Measurements from ENCODE around the gene SRRT.
"Not testable (repeated sequence)": the region's sequence is repeated elsewhere in the genome, so short reads cannot be mapped to it uniquely, and the experiment has no call there.

SRRT gene

DNA sequence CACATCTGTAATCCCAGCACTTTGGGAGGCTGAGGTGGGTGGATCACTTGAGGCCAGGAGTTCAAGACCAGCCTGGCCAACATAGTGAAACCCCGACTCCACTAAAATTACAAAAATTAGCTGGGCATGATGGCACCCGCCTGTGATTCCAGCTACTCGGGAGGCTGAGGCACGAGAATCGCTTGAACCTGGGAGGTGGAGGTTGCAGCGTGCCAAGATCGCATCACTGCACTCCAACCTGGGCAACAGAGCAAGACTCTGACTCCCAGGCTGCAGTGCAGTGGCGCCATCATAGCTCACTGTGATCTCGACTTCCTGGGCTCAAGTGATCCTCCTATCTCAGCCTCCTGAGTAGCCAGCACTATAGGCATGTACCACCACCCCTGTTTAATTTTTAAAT is 20.0 kb upstream of the SRRT start:
- not testable (repeated sequence) for FAIRE-seq; DNase-seq (ENCODE audit: low spot score)

DNA sequence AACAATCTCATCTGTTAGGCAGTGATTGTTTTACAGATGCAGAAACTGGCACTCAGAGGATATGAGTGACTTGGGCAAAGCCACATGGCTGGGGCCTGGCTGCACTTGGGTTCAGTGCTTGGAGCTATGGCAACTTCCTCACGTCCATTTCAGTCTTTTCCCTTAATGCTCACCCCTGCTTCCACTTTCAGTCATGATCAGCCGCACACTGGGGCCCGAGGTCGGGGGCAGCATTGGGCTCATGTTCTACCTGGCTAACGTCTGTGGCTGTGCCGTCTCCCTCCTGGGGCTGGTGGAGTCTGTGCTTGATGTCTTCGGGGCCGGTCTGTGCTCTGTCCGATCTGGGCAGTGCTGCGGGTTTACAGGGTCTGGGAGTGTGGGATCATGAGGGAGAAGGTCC is 19.4 kb upstream of the SRRT start:
- DNase-seq (ENCODE audit: low spot score) = no peak
- peak; percentile 9 for FAIRE-seq

DNA sequence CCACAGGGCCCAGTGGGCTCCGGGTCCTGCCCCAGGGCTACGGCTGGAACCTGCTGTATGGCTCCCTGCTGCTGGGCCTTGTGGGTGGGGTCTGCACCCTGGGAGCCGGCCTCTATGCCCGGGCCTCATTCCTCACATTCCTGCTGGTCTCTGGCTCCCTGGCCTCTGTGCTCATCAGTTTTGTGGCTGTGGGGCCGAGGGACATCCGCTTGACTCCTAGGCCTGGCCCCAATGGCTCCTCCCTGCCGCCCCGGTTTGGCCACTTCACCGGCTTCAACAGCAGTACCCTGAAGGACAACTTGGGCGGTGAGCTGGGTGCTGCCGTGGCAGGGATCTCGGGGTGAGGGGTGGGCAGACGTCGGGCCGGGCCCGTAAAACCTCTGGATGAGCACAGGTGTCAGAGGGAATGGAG is 18.0 kb upstream of the SRRT start:
- FAIRE-seq (no peak), DNase-seq (ENCODE audit: low spot score) (no peak)

DNA sequence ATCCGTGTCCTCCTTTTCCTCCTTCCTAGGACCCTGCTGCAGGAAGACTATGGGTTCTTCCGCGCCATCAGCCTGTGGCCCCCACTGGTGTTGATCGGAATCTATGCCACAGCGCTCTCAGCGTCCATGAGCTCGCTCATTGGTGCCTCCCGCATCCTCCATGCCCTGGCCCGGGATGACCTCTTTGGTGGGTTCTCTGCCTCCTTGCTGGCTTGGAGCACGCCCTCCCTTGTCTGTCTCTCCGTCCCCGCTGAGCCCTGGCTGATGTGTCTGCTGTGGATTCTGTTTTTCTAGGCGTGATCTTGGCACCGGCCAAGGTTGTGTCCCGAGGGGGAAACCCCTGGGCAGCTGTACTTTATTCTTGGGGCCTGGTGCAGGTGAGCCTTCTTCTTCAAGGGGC is 15.0 kb upstream of the SRRT start:
- DNase-seq (ENCODE audit: low spot score) = no peak

DNA sequence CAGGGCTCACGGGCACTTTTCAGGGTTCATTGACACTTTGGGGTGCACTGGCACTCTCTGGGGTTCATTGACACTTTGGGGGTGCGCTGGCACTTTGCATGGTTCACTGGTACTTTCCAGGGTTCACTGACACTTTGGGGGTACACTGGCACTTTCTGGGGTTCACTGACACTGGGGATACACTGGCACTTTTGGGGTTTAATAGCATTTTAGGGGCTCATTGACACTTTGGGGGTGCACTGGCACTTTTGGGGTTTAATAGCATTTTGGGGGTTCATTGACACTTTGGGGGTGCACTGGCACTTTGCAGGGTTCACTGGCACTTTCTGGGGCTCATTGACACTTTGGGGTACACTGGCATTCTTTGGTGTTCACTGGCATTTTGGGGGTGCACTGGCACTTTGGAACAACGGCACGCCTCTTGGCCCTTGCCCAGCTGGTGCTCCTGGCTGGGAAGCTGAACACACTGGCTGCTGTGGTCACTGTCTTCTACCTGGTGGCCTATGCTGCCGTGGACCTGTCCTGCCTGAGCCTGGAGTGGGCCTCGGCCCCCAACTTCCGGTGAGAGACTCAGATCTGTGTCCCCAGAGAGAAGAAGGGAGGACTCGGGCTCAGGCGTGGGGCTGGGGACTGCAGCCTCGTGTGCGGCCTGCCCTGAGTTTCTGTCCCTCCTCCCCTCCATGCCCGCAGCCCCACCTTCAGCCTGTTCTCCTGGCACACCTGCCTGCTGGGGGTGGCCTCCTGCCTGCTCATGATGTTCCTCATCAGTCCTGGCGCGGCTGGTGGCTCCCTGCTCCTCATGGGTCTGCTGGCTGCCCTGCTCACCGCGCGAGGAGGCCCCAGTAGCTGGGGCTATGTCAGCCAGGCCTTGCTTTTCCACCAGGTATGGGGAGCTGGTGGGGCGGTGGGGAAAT is 13.9 kb upstream of the SRRT start:
- DNase-seq (ENCODE audit: low spot score) (no peak), FAIRE-seq (no peak)

More for the DNA sequence above, 15.0 kb upstream of the SRRT start:
- FAIRE-seq = no peak

DNA sequence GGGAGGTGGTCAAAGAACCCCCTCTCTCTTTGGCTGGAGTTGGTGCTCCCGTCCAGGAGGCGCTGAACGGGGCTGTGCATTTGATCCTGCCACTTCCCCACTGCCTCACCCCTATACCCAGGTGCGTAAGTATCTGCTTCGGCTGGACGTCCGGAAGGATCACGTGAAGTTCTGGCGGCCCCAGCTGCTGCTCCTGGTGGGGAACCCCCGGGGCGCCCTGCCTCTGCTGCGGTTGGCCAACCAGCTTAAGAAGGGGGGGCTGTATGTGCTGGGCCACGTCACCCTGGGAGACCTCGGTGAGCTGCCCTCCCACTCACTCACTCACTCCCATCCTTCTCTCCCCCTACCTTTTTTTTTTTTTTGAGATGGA is 13.3 kb upstream of the SRRT start:
- DNase-seq (ENCODE audit: low spot score) (no peak), FAIRE-seq (no peak)

DNA sequence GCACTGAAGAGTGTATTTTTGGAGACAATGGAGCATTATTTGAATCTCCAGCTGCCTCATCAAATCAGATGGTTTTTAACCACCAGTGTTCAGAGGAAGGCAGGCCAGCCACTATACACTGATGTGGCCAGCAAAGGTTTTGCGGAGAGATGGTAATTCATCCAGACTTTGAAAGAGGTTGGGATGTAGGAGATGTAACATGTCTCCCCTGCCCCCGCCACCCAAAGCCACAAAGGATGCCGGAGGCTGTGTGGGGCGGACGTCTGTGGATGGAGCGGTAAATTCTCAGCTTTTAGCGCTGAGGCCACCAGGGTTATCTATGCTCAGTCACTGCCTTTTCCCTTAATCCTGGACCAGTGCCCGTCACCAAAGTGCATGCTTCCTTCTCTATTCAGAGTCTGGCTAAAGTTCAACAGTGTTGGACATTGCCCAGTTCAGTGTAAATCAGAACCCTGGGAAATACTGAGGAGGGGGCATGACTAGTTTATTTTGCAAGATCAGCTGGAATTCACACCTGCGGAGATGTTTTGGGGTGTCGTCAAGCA is 11.4 kb upstream of the SRRT start:
- no peak for DNase-seq (ENCODE audit: low spot score)
- no peak for FAIRE-seq

DNA sequence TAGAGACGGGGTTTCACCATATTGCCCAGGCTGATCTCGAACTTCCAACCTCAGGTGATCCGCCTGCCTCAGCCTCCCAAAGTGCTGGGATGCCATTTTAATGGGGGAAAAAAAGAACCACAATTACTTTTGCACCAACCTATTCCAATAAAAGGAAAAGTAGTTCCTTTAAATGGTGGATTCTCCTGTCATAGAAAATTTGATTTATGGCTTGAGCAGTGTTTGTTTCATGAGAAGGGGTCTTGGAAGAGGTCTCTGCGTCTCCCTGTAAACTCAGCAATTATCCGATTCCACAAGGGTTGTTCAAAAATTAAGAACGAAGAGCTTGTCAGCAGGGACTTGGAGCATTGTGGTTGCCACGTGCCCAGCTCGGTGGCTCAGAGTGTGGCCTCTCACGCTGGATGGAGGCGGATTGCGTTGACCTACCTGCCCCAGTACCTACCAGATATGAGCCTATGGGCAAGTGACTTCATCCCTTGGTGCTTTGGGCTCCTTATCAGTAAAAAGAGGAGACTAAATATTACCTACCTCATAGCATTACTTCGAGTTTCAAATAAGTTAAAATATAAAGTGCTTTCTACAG is 10.5 kb upstream of the SRRT start:
- no peak for DNase-seq (ENCODE audit: low spot score)
- no peak for FAIRE-seq

DNA sequence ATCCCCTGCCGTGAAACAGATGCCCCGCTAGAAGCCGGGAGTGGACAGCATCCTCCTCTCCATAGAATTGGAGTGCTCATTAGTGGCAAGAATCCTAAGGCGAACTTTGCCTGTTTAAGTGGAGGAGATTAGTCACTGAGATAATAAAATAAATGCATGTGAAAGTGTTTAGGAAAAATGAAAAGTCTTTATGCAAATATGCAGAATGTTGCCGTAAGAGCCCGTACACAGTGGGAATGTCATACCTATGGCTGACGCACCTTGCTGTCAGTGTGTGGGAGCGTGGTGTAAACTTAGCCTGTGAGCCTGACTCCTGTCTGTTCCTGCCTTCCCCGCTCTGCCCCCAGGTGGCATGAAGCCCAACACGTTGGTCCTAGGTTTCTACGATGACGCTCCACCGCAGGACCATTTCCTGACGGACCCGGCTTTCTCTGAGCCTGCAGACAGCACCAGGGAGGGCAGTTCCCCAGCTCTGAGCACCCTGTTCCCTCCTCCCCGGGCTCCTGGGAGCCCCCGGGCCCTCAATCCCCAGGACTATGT is 9.5 kb upstream of the SRRT start:
- DNase-seq (ENCODE audit: low spot score) = peak; percentile 91
- peak; percentile 87 for FAIRE-seq

DNA sequence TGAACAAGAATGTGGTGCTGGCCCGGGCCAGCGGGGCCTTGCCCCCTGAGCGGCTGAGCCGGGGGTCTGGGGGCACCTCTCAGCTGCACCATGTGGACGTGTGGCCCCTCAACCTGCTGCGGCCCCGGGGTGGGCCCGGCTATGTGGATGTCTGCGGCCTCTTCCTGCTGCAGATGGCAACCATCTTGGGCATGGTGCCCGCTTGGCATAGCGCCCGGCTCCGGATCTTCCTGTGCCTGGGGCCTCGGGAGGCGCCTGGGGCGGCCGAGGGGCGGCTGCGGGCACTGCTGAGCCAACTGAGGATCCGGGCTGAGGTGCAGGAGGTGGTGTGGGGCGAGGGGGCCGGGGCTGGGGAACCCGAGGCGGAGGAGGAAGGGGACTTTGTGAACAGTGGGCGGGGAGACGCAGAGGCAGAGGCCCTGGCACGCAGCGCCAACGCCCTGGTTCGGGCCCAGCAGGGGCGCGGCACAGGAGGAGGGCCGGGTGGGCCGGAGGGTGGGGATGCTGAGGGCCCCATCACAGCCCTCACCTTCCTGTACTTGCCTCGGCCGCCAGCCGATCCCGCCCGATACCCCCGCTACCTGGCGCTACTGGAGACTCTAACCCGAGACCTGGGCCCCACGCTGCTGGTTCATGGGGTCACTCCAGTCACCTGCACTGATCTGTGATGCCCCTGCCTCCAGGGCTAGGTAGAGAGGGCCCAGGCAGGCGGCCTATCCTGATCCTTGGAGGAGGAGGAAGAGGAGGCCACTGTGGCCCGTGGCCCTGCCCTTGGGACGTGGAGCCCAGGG is 8.8 kb upstream of the SRRT start:
- FAIRE-seq = peak; percentile 63
- peak; percentile 91 for DNase-seq (ENCODE audit: low spot score)

DNA sequence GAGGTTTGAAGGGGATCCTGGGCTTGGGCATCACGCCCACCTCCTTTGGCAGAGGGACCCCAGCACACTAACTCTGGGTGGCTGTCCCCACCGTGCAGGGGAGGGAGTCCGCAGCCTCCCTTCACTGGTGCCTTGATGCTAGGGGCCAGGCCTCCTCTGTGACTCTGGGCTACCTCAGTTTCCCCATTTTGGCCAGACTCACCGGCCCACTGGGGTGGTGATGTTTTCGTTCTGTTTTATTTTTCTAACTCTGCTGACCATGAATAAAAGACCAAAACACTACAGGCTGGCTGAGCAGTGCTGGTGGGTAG is 8.2 kb upstream of the SRRT start:
- peak; percentile 68 for FAIRE-seq

DNA sequence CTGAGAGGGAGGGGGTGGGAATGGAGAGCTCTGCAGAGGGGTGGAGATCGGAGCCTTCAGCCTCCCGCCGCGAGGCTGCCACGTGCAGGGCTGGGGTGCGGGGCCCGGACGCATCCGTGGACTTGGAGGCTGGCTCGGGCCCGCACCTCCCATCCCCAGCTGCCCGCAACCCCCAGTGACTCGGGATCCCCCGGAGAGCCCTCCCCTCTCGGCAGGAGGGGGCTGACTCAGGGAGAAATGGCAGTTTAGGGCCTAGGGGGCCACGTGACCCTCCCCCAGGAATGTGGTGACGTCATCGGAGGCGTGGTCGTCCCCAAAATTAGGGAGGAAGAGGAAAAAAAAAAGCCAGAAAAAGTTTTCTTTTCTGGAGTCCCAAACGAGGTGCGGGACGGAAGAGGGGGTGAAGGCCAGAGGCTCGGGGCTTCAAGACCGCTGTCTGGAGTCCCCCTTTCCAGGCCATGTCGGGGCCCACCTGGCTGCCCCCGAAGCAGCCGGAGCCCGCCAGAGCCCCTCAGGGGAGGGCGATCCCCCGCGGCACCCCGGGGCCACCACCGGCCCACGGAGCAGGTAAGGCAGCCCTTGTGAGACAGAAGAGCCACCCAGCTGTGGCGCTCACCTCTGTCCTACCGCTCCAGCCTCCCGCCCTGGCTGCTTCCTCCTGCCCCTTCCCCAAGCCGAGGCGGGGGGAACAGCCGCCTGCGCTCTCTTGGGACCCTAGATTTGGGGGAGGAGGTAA is 7.7 kb upstream of the SRRT start, which contains the start of gene TRIP6:
Gene TRIP6 (plus strand): TSS at position 348 of the 736 bp plus-strand sequence. CDS start 111 bp downstream, at position 459.
- DNase-seq (ENCODE audit: low spot score) (peak; percentile 98), FAIRE-seq (peak; percentile 71)

More for the DNA sequence above, 8.2 kb upstream of the SRRT start:
- DNase-seq (ENCODE audit: low spot score) = no peak

DNA sequence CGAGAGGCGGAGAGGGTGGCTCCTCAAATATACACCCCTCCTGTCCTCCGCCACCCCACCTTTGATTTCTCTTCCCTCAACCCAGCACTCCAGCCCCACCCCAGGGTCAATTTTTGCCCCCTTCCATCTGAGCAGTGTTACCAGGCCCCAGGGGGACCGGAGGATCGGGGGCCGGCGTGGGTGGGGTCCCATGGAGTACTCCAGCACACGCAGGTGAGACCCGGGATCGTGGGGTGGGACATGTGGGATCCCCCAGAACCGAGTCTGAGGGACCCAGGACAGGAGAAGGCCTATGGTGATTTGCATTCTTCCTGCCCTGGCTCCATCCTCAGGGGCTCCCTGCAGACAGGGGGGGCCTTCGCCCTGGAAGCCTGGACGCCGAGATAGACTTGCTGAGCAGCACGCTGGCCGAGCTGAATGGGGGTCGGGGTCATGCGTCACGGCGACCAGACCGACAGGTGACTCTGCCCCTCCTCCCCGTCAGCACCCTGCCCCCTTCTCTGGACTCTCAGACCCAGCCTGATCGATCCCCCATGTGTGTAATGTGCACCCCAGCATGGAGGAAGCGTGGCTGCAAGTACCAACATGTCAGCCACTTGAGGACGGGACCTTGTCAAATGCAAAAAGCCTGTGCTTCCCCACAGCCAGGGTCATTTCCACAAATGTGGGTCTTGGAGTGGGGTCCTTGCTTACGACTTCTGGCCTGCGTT is 7.0 kb upstream of the SRRT start:
- no peak for DNase-seq (ENCODE audit: low spot score)
- FAIRE-seq = no peak

DNA sequence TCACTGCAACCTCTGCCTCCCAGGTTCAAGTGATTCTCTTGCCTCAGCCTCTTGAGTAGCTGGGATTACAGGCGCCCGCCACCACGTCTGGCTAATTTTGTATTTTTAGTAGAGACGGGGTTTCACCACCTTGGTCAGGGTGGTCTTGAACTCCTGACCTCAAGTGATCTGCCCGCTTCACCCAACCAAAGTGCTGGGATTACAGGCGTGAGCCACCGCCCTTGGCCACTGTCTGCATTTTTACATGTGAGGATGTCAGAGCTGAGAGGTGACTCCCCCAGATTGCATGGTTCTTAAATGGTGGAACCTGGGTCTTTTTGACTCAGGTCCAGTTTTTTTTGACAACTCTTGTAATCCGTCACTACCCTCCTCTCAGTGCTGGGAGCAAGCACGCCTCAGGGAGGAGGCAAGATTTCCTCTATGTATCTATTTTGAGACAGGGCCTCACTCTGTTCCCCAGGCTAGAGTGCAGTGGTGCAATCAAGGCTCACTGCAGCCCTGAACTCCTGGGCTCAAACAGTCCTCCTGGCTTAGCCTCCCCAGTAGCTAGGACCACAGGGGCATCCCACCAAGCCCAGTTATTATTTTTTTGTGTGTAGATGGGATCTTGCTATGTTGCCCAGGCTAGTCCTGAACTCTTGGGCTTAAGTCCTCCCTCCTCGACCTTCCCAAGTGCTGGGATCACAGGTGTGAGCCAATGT is 1.2 kb upstream of the SRRT start:
- FAIRE-seq (no peak), DNase-seq (ENCODE audit: low spot score) (no peak)

DNA sequence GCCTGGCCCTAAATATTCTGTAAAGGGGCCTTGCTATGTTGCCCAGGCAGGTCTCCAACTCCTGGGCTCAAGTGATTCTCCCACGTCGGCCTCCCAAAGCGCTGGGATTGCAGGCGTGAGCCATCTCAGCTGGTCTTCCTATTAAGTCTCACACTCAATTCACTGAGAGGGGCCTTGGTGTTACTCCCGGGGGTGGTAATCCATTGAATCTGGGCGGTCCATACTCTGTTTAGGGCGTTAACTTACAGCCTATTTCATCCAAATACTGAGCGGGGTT is 665 bp upstream of the SRRT start:
- DNase-seq (ENCODE audit: low spot score) = no peak
- FAIRE-seq = no peak

DNA sequence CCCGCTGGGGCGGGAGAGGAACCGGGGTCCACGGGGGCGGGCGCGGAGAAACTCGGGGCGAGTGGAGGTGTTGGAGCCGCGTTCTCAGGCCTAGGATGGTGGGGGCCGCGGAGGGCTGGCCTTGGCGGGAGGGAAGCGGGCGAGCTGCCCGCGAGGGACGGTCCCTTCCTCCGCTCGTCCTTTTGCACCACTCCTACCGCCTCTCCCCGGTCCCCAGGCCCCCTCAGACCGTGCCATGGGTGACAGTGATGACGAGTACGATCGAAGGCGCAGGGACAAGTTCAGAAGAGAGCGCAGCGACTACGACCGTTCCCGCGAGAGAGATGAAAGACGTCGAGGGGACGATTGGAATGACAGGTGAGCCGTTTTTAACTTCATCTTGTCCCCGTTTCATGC is 451 bp downstream of the SRRT start:
- FAIRE-seq = no peak
- peak; percentile 50 for DNase-seq (ENCODE audit: low spot score)

DNA sequence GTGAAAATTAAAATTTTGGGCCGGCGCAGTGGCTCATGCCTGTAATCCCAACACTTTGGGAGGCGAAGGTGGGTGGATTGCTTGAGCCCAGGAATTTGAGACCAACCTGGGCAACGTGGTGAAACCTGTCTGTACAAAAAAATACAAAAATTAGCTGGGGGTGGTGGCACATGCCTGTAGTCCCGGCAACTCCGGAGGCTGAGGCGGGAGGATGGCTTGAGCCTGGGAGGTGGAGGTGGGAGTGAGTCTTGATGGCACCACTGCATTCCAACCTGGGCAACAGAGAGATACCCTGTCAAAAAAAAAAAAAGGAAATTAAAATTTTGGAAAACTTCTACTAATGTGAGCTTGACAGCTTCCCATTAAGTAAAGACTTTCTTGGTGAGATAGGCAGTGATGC is 3.1 kb downstream of the SRRT start:
- FAIRE-seq = no peak

DNA sequence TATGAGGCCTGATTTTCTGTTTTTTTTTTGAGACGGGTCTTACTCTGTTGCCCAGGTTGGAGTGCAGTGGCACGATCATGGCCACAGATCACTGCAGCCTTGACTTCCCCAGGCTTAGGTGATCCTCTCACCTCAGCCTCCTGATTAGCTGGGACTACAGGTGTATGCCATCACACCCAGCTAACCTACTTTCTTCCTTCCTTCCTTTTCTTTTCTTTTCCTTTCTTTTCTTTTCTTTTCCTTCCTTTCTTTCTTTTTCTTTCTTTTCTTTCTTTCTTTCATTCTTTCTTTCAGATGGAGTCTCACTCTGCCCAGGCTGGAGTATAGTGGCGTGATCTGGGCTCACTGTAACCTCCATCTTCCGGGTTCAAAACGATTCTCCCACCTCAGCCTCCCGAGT is 3.8 kb downstream of the SRRT start:
- FAIRE-seq (no peak), DNase-seq (ENCODE audit: low spot score) (no peak)

More for the DNA sequence above, 3.1 kb downstream of the SRRT start:
- DNase-seq (ENCODE audit: low spot score) = no peak

DNA sequence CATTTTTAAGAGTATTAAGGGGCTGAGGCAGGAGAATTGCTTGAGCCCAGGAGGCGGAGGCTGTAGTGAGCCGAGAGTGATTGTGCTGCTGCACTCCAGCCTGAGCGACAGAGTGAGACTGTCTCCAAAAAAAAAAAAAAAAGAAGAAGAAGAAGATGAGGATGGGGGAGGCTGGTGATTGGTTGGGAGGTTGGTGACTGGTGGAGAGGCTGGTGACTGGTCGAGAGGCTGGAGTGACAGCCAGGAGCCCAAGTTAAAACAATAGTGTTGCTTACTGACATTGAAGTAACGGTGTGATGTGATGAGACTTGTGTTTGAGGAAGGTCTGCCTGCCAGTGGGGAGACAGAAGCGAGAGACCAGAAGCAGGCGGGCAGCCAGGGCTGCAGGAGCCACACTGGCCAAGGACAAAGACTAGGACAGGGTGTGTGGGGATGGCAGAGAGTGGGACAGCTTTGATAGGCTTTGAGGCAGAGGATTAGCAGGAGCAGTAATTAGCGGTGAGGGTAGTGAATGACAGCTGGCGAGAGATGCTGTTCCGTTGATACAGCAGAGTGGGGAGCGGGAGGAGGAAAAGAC is 4.9 kb downstream of the SRRT start:
- FAIRE-seq (no peak), DNase-seq (ENCODE audit: low spot score) (no peak)

DNA sequence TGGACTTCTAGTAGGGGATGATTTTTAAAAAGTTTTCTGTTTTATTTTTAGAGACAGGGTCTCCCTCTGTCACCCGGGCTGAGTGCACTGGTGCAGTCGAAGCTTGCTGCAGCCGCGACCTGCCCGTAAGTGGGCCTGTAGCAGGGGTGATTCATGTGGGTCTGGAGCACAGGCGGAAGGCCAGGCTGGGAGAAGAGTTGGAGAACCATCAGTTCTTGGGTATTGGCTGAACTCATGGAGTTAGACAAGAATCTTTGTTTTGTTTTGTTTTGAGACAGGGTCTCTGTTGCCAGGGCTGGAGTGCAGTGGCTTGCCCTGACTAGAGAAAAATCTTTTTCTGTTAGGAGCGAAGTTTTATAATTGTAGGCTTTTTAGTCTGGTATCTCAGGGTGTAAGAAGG is 5.7 kb downstream of the SRRT start:
- FAIRE-seq (no peak), DNase-seq (ENCODE audit: low spot score) (no peak)
